Prostate gland (tissue), 2 donors: ENCODE measurements around the gene CNPPD1. TPM values are rescaled to one million over a fixed set of nuclear protein-coding genes. Genes with fewer than 3 reads are reported as not detected.

Experiments used
- DNase-seq: peaks from one replicate; pipeline ENCODE4 v3.0.0-alpha.2; 2019; ENCODE audit warnings: low spot score
- H3K27ac ChIP-seq, 2 donors: fragments of 200-600 bp; sonication (generic); 2 replicates each; pipeline ENCODE4 v1.5.1; 2017 to 2019
- H3K27me3 ChIP-seq: fragments of 200-600 bp; sonication (generic); replicated peaks from 2 replicates; pipeline ENCODE4 v1.5.1; 2019; ENCODE audit not compliant: insufficient read depth
- H3K36me3 ChIP-seq, 2 donors: fragments of 200-600 bp; sonication (generic); 1 replicate in 1 of 2; 2 replicates in 1 of 2; pipeline versions ENCODE4 v1.5.1 to v1.8.1; 2017 to 2019
- H3K4me1 ChIP-seq: fragments of 200-600 bp; sonication (generic); replicated peaks from 2 replicates; pipeline ENCODE4 v1.5.1; 2019
- H3K4me3 ChIP-seq, 2 donors: fragments of 200-600 bp; sonication (generic); 2 replicates each; pipeline ENCODE4 v1.5.1; 2017 to 2019
- H3K9me3 ChIP-seq: fragments of 200-600 bp; sonication (generic); 2 replicates; pipeline ENCODE4 v1.5.1; 2017
- POLR2A ChIP-seq: fragments of 450-650 bp; IDR thresholded peaks from one replicate; pipeline ENCODE4 v1.6.1; 2016; ENCODE audit warnings: antibody characterized with exemption, mild to moderate bottlenecking
- POLR2AphosphoS5 ChIP-seq: sonication (generic); formaldehyde crosslinking; IDR thresholded peaks from one replicate; pipeline ENCODE4 v1.6.1; 2017; ENCODE audit warnings: antibody characterized with exemption
- WGBS: methylation state at CpG from one replicate; pipeline ENCODE4 v1.1.5; 2018; 5-methylcytosine and 5-hydroxymethylcytosine counted together
- intact Hi-C: fragments of 100-400 bp; cut with DNase I; formaldehyde crosslinking; loops from one replicate; pipeline ENCODE4 v1.14.2; 2022
- total RNA-seq, 2 donors: library from RNA; depleted of rRNA; stranded (reverse); fragments of >200 nt; gene quantifications; one replicate each; pipeline ENCODE4 v1.1.0, GENCODE V29; 2016
- TF ChIP-seq, protein P1 (sequence below), 4 experiments: fragments of 200-600 bp in 2 of 4; fragments of 450-650 bp in 2 of 4; sonication (generic) in 2 of 4; IDR thresholded peaks; 1 replicate in 3 of 4; 2 replicates in 1 of 4; pipeline ENCODE4 v1.5.1; 2016 to 2019; ENCODE audit warnings: antibody characterized with exemption in 4 of 4, mild to moderate bottlenecking in 2 of 4, moderate library complexity in 2 of 4

CNPPD1 gene
- total RNA-seq, 2 donors from 2014 or later, result 53.6 to 60.1 TPM

DNA sequence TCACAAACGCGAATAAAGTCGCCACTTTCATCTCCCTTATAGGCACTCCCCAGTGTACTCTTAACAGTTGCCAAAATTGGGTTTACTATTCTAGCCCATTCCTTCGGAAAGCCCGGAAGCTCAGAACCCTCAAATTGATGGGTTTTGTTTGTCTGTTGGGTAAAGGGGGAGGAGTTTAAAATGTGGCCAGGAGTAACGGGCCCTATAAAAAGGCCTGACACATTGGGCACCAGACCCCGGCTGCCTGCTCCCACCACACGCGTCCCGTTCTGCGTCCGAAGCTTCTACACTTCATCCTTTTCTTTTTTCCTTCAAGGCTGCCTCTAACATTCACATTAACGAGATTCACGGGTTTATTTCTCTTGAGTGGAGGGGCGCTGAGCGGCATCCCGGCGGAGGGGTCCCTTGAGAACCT, 16.9 kb downstream of the CNPPD1 start:
- H3K27ac ChIP-seq, result peak overlapping the region; percentile 97 to 98
- peak overlapping the region; percentile 70 to 77 for H3K4me3 ChIP-seq
- H3K9me3 ChIP-seq, result no peaks in the 10 kb centered on the region
- H3K27me3 ChIP-seq, result no peaks in the 10 kb centered on the region
- 5% methylated on average over 18 of the region's 18 CpGs for WGBS
- intact Hi-C loops, result loop anchor here (1.0 to 5.0 kb wide), 3 partner anchors 47 to 488 kb away; partner anchors contain the start of gene ZFAND2B
- no peaks in the 10 kb centered on the region for H3K36me3 ChIP-seq
- no peak for DNase-seq
- H3K4me1 ChIP-seq, result no peaks in the 10 kb centered on the region
- TF ChIP-seq, protein P1, sequence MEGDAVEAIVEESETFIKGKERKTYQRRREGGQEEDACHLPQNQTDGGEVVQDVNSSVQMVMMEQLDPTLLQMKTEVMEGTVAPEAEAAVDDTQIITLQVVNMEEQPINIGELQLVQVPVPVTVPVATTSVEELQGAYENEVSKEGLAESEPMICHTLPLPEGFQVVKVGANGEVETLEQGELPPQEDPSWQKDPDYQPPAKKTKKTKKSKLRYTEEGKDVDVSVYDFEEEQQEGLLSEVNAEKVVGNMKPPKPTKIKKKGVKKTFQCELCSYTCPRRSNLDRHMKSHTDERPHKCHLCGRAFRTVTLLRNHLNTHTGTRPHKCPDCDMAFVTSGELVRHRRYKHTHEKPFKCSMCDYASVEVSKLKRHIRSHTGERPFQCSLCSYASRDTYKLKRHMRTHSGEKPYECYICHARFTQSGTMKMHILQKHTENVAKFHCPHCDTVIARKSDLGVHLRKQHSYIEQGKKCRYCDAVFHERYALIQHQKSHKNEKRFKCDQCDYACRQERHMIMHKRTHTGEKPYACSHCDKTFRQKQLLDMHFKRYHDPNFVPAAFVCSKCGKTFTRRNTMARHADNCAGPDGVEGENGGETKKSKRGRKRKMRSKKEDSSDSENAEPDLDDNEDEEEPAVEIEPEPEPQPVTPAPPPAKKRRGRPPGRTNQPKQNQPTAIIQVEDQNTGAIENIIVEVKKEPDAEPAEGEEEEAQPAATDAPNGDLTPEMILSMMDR (IDR thresholded peaks at IDR 0.05), result no peak
- TF ChIP-seq POLR2AphosphoS5 (no peak), POLR2A (no peak)

DNA sequence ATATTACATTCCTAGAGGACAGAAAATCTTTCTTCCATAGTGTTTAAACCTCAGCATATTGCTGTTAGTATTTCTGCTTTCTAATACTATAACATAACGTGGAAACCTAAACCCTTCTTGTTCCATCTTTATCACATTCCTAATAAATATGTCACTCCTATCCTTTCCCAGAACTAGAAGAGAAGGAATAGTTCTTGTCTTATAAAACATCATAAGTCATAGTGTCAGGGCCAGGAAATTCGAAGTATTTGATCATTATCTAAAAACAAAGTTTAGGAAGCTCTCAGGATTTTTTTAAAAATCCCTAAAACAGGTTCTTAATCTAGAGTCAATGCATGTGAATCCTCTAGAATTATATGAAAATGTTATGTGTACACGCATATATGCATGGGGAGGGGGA, 18.1 kb downstream of the CNPPD1 start:
- Histone ChIP-seq H3K27ac (no peak overlapping the region), H3K36me3 (no peaks in the 10 kb centered on the region), H3K4me3 (no peak overlapping the region), H3K4me1 (no peaks in the 10 kb centered on the region), H3K27me3 (no peaks in the 10 kb centered on the region), H3K9me3 (no peaks in the 10 kb centered on the region)
- intact Hi-C loops, result loop anchor here (5.0 kb wide), 1 partner anchor 489 kb away; no protein-coding TSS in a partner anchor
- WGBS, result 51% methylated on average over 3 of the region's 3 CpGs
- TF ChIP-seq, protein P1 (IDR thresholded peaks at IDR 0.05), result no peak
- TF ChIP-seq POLR2A (no peak), POLR2AphosphoS5 (no peak)
- DNase-seq, result no peak

DNA sequence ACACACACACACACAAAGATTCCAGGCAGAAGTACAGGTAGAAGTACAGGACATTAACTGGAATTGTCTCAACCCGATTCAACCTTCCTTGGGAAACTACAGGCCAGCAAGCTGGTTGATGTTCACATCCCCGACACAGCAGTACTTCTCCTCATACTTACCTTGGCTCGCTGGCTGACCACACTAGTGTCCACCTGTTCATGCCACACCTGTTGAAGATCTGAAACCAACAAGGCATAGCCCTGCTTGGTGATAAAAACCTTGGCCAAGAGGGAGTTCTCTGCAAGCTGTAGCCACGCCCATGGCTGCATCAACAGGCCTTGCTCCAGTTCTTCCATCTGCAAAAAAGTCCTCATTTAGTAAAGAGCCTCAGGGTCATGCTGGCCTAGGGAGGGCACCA, 18.7 kb downstream of the CNPPD1 start:
- H3K27ac ChIP-seq, result no peak overlapping the region
- H3K36me3 ChIP-seq, result no peaks in the 10 kb centered on the region
- no peak for TF ChIP-seq POLR2A
- TF ChIP-seq, protein P1 (IDR thresholded peaks at IDR 0.05), result no peak
- no peak for TF ChIP-seq POLR2AphosphoS5
- 93% methylated on average over 4 of the region's 4 CpGs for WGBS
- H3K4me1 ChIP-seq, result no peaks in the 10 kb centered on the region
- no peak for DNase-seq
- H3K4me3 ChIP-seq, result no peak overlapping the region
- no peaks in the 10 kb centered on the region for H3K27me3 ChIP-seq
- H3K9me3 ChIP-seq, result no peaks in the 10 kb centered on the region
- intact Hi-C loops, result loop anchor here (5.0 kb wide), 1 partner anchor 489 kb away; no protein-coding TSS in a partner anchor

DNA sequence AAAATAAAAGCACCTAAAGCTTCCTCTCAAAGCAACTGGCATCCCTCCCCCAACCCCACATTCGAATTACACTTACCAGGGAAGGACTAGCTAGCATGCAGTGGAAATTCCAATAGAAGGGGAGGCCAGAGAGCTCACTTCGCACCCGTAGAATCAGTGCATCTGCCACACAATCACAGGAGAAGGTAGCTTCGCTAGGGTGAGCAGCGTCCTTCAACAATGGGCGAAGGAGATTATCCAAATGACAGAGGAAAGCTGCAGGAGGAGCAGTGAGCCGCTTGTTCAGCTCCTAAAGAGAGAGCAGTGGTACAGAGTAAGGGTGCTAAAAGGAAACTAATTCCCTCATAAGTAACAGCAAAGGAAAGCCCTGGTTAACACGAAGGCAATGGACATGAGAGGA, 19.3 kb downstream of the CNPPD1 start:
- intact Hi-C loops, result loop anchor here (5.0 kb wide), 1 partner anchor 490 kb away; no protein-coding TSS in a partner anchor
- WGBS, result 90% methylated on average over 8 of the region's 8 CpGs
- no peaks in the 10 kb centered on the region for H3K36me3 ChIP-seq
- no peaks in the 10 kb centered on the region for H3K4me1 ChIP-seq
- H3K9me3 ChIP-seq, result no peaks in the 10 kb centered on the region
- TF ChIP-seq, protein P1 (IDR thresholded peaks at IDR 0.05), result no peak
- TF ChIP-seq POLR2A (no peak), POLR2AphosphoS5 (no peak)
- DNase-seq, result no peak
- H3K4me3 ChIP-seq, result no peak overlapping the region
- H3K27ac ChIP-seq, result no peak overlapping the region
- H3K27me3 ChIP-seq, result no peaks in the 10 kb centered on the region

DNA sequence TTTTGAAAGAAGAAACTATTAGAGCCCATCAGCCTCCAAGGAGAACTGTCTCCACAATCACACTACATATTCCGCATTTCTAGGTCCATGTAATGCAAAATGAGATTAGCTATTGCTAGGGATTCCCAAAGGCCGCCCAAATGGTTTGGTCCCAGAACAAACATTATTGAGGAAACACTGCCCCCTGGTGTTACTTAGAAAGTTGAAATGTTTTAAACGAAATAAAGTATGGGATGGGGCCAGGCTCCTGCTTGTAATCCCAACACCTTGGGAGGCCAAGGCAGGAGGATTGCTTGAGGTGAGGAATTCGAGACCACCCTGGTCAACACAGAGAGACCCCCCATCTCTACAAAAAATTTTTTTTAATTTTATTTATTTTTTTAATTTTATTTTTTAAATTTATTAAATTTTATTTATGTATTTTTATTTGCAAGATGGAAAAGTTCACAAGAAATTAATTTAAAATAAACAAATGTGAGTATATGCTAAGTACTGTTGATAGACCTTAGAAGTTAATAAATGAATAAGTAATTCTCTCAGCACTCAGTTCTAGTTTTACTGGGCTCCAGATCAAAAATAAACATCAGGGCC, 21.6 kb downstream of the CNPPD1 start:
- DNase-seq, result peak; percentile 72
- WGBS, result 11% methylated on average over 4 of the region's 4 CpGs
- no peaks in the 10 kb centered on the region for H3K4me1 ChIP-seq
- H3K4me3 ChIP-seq, result no peak overlapping the region
- H3K27me3 ChIP-seq, result no peaks in the 10 kb centered on the region
- no peaks in the 10 kb centered on the region for H3K36me3 ChIP-seq
- no peak overlapping the region for H3K27ac ChIP-seq
- no peaks in the 10 kb centered on the region for H3K9me3 ChIP-seq
- intact Hi-C loops, result loop anchor here (2.0 to 5.0 kb wide), 2 partner anchors 96 to 492 kb away; no protein-coding TSS in a partner anchor
- peak; percentile 10 for TF ChIP-seq POLR2AphosphoS5
- TF ChIP-seq POLR2A, result no peak
- TF ChIP-seq, protein P1 (IDR thresholded peaks at IDR 0.05), result peak; percentile 36 to 82 (median 78)
